MM.1S (cell line): ENCODE results near the gene LEAP2.

Experiments
- DNase-seq: peaks from one replicate; pipeline ENCODE4 v3.0.0-alpha.2; 2015
- H2AFZ ChIP-seq: fragments of 300-600 bp; sonication (generic); 2 replicates; pipeline ENCODE4 v1.6.0; 2016; ENCODE audit warnings: antibody characterized with exemption, low read length
- H3F3A ChIP-seq: fragments of 300-600 bp; sonication (generic); 2 replicates; pipeline ENCODE4 v1.6.1; 2016; ENCODE audit warnings: mild to moderate bottlenecking, antibody characterized with exemption, low read length, moderate library complexity, mixed read lengths; ENCODE audit not compliant: insufficient read depth
- H3K27ac ChIP-seq: fragments of 300-600 bp; sonication (generic); 2 replicates; pipeline ENCODE4 v1.5.1; 2016; ENCODE audit warnings: mild to moderate bottlenecking, low read length
- H3K27me3 ChIP-seq: fragments of 300-600 bp; sonication (generic); replicated peaks from 2 replicates; pipeline ENCODE4 v1.6.0; 2016; ENCODE audit warnings: low read length; ENCODE audit not compliant: insufficient read depth
- H3K36me3 ChIP-seq: fragments of 300-600 bp; sonication (generic); replicated peaks from 2 replicates; pipeline ENCODE4 v1.6.1; 2016; ENCODE audit warnings: mild to moderate bottlenecking, low read length, mixed read lengths; ENCODE audit not compliant: insufficient read depth
- H3K4me1 ChIP-seq: fragments of 300-600 bp; sonication (generic); 2 replicates; pipeline ENCODE4 v1.6.1; 2016; ENCODE audit warnings: low read length, mixed read lengths
- H3K4me2 ChIP-seq: fragments of 300-600 bp; sonication (generic); 2 replicates; pipeline ENCODE4 v1.6.0; 2016; ENCODE audit warnings: low read depth, low read length
- H3K4me3 ChIP-seq: fragments of 300-600 bp; sonication (generic); 2 replicates; pipeline ENCODE4 v1.5.1; 2016; ENCODE audit warnings: low read length, mixed read lengths
- H3K79me2 ChIP-seq: fragments of 300-600 bp; sonication (generic); 2 replicates; pipeline ENCODE4 v1.6.1; 2016; ENCODE audit warnings: mixed run types, low read length, mixed read lengths
- H3K9ac ChIP-seq: fragments of 300-600 bp; sonication (generic); 2 replicates; pipeline ENCODE4 v1.6.1; 2016; ENCODE audit warnings: low read length, mixed read lengths
- H3K9me2 ChIP-seq: fragments of 300-600 bp; sonication (generic); replicated peaks from 2 replicates; pipeline ENCODE4 v1.6.1; 2016; ENCODE audit warnings: mild to moderate bottlenecking, low read length, mixed read lengths; ENCODE audit not compliant: insufficient read depth
- H3K9me3 ChIP-seq: fragments of 300-600 bp; sonication (generic); replicated peaks from 2 replicates; pipeline ENCODE4 v1.6.1; 2016; ENCODE audit warnings: mild to moderate bottlenecking, low read length, mixed read lengths; ENCODE audit not compliant: insufficient read depth
- H4K20me1 ChIP-seq: fragments of 300-600 bp; sonication (generic); 2 replicates; pipeline ENCODE4 v1.6.1; 2016; ENCODE audit warnings: mild to moderate bottlenecking, low read length, moderate library complexity, mixed read lengths; ENCODE audit not compliant: insufficient read depth
- EZH2 ChIP-seq: fragments of 300-600 bp; sonication (generic); optimal IDR thresholded peaks from 2 replicates; pipeline ENCODE3; 2017; ENCODE audit warnings: low read depth, mild to moderate bottlenecking, antibody characterized with exemption, low read length, mixed read lengths
- EZH2phosphoT487 ChIP-seq: fragments of 300-600 bp; sonication (generic); IDR thresholded peaks from 2 replicates; pipeline ENCODE4 v1.6.1; 2018; ENCODE audit warnings: antibody characterized with exemption, low read length
- TF ChIP-seq, protein P1 (sequence below): fragments of 300-600 bp; sonication (generic); IDR thresholded peaks from 2 replicates; pipeline ENCODE4 v1.5.1; 2016; ENCODE audit warnings: antibody characterized with exemption, low read length, mixed read lengths

LEAP2 gene

DNA sequence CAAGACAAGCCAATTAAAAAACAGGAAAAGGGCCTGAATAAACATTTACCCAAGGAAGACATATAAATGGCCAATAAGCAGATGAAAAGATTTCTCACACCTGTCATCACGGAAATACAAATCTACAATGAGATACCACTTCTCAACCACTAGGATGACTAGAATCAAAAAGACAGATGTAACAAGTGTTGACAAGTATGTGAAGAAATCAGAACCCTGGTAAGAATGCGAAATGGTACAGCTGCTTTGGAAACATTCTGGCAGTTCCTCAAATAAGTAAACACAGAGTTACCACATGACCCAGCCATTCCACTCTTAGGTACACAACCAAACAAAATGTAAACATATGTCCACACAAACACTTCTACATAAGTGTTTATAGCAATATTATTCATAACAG is 32.5 kb downstream of the LEAP2 start:
- Histone ChIP-seq H3K27ac (no peak overlapping the region), H3K9me2 (no peaks in the 10 kb centered on the region), H3K27me3 (no peaks in the 10 kb centered on the region), H3K4me2 (no peak overlapping the region), H3K9me3 (no peaks in the 10 kb centered on the region), H3F3A (no peaks in the 10 kb centered on the region), H3K4me3 (no peak overlapping the region), H4K20me1 (no peaks in the 10 kb centered on the region), H2AFZ (no peak overlapping the region), H3K4me1 (no peaks in the 10 kb centered on the region), H3K79me2 (no peaks in the 10 kb centered on the region), H3K9ac (no peak overlapping the region), H3K36me3 (no peaks in the 10 kb centered on the region; the same call in 1 of the 2 replicates)
- no peak for DNase-seq
- TF ChIP-seq EZH2 (no peak), EZH2phosphoT487 (no peak)
- TF ChIP-seq, protein P1, sequence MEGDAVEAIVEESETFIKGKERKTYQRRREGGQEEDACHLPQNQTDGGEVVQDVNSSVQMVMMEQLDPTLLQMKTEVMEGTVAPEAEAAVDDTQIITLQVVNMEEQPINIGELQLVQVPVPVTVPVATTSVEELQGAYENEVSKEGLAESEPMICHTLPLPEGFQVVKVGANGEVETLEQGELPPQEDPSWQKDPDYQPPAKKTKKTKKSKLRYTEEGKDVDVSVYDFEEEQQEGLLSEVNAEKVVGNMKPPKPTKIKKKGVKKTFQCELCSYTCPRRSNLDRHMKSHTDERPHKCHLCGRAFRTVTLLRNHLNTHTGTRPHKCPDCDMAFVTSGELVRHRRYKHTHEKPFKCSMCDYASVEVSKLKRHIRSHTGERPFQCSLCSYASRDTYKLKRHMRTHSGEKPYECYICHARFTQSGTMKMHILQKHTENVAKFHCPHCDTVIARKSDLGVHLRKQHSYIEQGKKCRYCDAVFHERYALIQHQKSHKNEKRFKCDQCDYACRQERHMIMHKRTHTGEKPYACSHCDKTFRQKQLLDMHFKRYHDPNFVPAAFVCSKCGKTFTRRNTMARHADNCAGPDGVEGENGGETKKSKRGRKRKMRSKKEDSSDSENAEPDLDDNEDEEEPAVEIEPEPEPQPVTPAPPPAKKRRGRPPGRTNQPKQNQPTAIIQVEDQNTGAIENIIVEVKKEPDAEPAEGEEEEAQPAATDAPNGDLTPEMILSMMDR, result no peak

DNA sequence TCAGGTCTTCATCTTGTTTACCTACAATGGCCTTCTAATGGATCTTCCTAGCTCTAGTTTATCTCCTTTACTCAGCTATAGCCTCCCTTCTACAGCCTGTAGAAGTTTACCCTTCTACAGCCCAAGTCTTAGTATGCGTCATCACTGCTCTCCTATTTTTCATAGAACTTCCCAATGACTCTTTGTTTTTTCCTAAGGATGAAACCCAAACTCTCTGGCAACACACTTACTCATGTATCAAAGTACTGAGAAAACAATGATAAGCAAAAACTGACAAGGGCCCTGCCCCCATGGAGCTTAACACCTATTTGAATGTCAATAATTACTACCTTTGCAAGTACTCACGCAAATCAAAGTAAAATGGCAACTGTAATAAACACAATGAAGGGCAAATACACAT is 33.7 kb downstream of the LEAP2 start:
- Histone ChIP-seq H3K4me3 (no peak overlapping the region), H4K20me1 (no peaks in the 10 kb centered on the region)
- no peak for DNase-seq

DNA sequence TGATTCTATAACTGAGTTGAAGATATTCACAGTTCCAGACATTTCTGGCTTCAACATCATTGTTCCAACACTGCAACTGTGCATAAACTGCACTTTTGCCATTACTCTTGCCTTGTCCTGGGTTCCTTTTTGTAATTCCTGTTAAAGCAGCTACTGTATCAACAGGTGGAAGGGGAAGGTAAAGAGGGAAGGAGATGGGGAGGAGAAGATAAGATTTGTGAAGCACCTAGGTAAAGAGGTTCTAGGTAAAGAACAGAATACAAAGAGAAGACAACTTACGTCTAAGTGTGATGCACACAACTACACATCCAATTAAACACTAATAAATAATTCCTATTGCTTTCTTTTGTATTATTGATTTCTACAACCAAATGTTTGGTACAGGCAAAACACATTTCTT is 36.2 kb downstream of the LEAP2 start:
- no peak overlapping the region for H3K4me2 ChIP-seq
- H3K9me2 ChIP-seq, result no peaks in the 10 kb centered on the region
- no peak overlapping the region for H3K9ac ChIP-seq
- no peaks in the 10 kb centered on the region; the same call in 1 of the 2 replicates for H3K36me3 ChIP-seq
- no peak for DNase-seq
- no peak for TF ChIP-seq EZH2phosphoT487
- TF ChIP-seq EZH2, result no peak
- TF ChIP-seq, protein P1, result no peak
- H4K20me1 ChIP-seq, result no peaks in the 10 kb centered on the region
- no peak overlapping the region for H2AFZ ChIP-seq
- no peaks in the 10 kb centered on the region for H3F3A ChIP-seq
- H3K4me1 ChIP-seq, result no peaks in the 10 kb centered on the region
- no peaks in the 10 kb centered on the region for H3K9me3 ChIP-seq
- no peak overlapping the region for H3K27ac ChIP-seq
- no peaks in the 10 kb centered on the region for H3K27me3 ChIP-seq
- H3K79me2 ChIP-seq, result no peaks in the 10 kb centered on the region
- no peak overlapping the region for H3K4me3 ChIP-seq

More for the DNA sequence above, 33.7 kb downstream of the LEAP2 start:
- no peaks in the 10 kb centered on the region for H3K9me3 ChIP-seq
- TF ChIP-seq EZH2phosphoT487, result no peak
- TF ChIP-seq EZH2, result no peak
- TF ChIP-seq, protein P1, result no peak
- H3K4me1 ChIP-seq, result no peaks in the 10 kb centered on the region
- H3K9me2 ChIP-seq, result no peaks in the 10 kb centered on the region
- H3F3A ChIP-seq, result no peaks in the 10 kb centered on the region
- H3K9ac ChIP-seq, result no peak overlapping the region
- H3K79me2 ChIP-seq, result no peaks in the 10 kb centered on the region
- H3K4me2 ChIP-seq, result no peak overlapping the region
- no peaks in the 10 kb centered on the region for H3K27me3 ChIP-seq
- H2AFZ ChIP-seq, result no peak overlapping the region
- no peaks in the 10 kb centered on the region; the same call in 1 of the 2 replicates for H3K36me3 ChIP-seq
- H3K27ac ChIP-seq, result no peak overlapping the region
